NCI-H2171 (cell line): Measurements from ENCODE around the gene NEK9.

ENCODE experiments used
- DNase-seq: peaks from one replicate; lab custom pipeline; 2025; lab: John Stamatoyannopoulos, UW

The NEK9 gene

GRCh38 chr14:75032939-75033338, 93.9 kb downstream of the NEK9 start:
- DNase-seq = no peak

GRCh38 chr14:75030147-75030546, 96.7 kb downstream of the NEK9 start:
- DNase-seq = no peak
